ENCODE results near the gene MAPK11.

MAPK11 gene

GRCh38 chr22:50293441-50294318 lies 23.5 kb upstream of the MAPK11 start:
- DNase-seq, result peak; percentile 53

DNA sequence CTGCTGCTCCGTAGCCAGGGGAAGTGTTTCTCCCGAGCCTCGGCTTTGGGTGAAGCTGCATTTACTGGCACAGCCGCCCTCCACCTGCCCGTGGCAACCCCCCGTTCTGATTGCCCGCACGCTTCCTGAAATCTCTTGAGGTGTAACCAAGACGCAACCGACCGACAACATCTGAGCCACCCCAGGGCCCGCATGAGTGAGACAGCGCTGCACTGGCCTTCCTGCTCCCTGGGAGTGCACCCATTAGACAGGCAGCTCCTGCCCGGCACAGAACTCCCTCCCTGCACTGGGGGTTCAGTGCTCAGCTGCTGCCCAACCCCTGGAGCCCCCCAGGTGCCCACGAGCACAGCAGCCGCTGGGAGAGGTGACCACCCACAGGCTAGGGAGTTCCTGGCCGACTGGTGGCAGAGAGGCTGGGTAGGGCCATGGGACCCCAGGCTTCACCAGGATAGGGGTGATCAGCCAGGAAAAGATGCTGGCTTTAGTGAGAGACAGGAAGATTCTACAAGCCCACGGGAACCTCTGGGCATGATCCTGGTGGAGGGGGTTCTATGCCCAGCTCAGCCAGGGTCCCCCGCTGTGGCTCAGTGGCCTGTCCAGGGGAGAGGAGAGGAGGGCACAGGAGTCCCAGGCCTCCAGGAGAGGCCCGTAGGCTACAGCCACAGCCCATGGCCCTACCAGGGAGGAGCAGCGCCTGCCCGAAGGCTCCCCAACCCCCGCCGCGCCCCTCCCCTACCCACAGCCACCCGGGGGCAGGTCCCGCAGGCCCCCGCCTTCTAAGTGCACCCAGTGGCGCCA lies 22.7 kb upstream of the MAPK11 start:
- no peak for DNase-seq

DNA sequence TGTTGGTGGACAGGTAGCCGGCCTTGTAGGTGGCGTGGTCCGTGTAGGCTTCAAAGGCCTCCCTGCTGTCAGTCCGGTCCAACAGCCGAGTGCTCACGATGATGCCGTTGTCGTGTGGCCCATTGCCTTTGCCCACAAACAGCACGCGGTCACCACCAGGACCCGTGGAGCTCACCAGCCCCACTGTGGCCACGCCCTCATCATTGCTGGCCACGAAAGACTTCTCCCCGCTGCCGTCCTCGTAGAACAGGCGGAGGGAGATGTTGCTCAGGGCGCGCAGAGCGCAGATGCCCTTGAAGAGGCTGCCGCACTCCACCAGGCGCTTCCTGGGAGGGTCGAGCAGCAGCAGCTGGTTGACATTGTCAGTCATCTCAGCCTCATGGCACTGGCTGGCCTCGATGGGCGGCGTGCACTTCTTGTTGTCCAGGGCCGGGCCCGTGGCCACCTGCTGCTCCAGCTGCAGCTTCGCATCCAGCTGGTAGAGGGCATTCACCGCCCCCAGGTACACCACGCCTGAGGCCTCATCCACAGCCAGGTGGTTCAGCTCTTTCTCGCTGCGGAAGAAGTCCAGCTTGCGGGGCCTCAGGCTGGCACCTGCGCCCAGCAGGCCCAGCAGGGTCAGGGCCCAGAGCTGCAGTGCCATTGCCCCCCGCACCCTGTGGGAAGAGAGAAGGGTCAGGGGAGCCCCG lies 19.9 kb upstream of the MAPK11 start:
- no peak for DNase-seq

DNA sequence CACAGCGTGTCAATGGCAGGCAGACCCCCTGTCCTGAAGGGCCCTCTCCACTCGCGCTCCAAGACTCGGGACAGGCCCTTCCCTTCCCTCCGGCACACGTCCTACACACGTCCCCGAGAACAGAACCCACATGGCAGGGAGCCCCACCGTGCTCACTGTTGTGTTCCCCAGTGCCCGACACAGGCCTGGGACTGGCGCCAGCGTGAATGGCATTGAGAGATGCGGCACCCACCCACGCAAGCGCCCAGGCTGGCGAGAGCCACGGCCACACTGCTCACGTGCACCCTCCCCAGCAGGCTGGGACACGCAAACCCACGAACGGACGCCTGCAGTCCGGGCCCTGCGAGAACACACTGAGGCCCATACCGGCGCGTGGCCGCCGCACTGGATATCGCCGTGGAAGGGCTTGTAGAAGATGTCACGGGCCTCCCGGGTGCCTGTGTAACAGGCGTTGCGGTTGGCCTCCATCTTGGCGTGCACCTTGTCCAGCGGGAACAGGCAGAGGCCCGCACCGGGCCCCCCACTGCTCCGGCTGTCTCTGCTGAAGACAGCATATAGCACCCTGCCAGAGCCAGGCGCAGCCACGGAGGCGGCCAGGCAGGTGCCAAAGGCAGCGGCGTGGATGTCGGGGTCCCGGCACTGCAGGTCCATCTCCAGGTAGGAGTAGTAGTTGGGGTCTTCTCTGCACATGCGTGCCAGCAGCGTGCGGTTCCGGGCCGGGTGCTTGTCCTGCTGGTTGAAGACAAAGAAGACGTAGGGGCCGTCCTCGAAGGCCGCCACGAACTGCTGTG lies 19.2 kb upstream of the MAPK11 start:
- DNase-seq, result no peak

GRCh38 chr22:50287731-50288130 lies 17.6 kb upstream of the MAPK11 start:
- no peak for DNase-seq

DNA sequence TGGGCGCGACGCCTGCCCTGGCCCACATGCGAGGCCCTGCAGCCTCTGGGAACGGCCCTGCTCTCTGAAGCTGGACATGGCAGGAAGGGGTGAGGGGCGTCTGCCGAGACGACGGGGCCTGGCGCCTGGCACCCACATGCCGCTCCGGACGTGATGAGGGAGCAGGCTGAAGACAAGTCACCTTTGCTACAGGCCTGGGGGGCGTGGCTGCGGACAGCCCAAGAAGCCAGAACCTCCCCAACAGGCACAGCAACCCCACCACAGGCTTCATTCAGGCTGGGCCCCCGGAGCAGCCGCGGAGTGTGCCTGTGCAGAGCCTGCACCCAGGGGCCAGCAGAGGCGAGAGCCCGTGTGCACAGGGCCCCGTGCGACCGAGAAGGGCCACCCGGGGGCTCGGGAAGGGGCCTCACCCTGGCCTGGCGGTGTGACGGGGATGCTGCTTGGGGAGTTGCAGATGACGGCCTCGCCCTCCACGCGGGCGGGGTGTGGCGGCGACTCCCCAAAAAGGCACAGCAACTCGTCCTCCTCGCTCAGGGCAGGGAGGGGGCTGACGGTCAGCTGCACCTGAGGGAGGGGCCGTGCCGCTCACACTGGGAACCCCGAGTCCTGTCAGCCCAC lies 16.6 kb upstream of the MAPK11 start:
- DNase-seq, result no peak

DNA sequence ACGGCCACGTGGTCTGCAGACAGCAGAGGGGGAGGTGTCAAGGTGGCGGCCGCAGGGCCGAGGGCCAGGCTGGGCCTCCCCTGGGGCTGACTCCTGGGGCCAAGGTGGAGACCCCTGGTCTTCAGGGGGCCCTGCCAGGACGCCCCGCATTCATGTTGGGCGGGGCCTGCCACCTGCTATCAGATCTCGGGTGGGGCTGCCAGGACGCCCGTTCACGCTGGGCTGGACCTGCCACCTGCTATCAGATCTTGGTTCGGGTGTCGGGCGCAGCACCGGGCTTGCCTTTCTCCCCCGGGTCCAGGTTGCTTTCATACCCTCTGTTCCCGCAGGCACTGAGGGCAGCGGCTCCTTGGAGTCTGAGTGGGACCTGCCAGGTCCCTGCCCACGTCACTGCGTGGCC lies 16.1 kb upstream of the MAPK11 start:
- no peak for DNase-seq

GRCh38 chr22:50285568-50286229 lies 15.5 kb upstream of the MAPK11 start:
- no peak for DNase-seq

GRCh38 chr22:50284479-50284878 lies 14.3 kb upstream of the MAPK11 start:
- DNase-seq, result no peak

- no peak for DNase-seq
These were observed 13.6 kb upstream of the MAPK11 start for GRCh38 chr22:50283821-50284220.

- no peak for DNase-seq
These were observed 12.4 kb upstream of the MAPK11 start for GRCh38 chr22:50282361-50283155.

GRCh38 chr22:50281957-50282356 lies 11.8 kb upstream of the MAPK11 start:
- DNase-seq, result no peak

DNA sequence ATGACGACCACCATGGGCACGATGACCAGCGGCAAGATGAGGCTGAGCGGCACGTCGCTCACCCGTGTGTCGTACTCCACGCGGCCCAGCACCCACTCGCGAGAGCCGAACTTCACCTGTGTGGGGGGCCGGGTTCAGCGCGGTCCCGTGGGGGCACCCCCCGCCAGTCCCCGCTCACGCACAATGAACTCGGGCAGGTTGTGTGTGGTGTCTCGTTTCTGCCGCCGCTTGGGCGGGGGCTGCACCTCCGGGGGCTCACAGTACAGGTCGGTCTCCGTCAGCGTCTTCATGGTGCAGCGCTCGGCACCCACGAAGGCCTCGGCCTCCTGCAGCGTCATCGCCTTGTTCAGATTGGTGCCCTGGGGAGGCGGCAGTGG lies 11.2 kb upstream of the MAPK11 start:
- DNase-seq, result no peak

- no peak for DNase-seq
These were observed 10.7 kb upstream of the MAPK11 start for GRCh38 chr22:50280708-50281383.

DNA sequence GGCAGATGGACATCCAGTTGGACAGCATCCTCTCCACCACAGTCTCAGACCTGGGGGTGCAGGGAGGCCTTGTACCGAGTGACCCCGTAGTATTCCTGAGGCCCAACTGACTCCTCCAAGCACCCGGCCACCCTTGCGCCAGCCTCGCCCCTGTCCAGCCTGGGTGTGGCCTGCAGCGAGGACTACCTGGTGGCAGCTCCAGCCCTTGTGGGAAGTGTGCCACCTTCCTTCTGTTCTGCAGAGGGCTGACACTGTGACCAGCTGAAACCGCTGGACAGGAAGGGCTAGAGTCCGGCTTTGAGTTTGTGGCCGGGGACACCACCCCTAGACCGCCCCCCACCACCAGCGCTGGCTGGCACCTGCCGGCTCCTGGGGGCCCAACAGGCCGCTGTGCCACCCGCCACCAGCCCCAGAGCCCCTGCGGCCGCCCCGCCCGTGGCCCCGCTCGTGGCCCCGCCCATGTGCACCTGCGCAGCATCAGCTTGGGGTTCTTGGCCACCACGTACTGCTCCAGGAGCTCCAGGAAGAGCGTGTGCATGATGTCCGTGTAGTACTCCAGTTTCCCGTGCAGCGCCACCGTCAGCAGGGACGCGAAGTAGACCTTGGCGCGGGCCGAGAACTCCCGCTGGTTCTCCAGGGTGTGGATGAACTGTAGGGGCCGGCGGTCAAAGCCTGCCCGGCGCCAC lies 10.0 kb upstream of the MAPK11 start:
- DNase-seq, result no peak

DNA sequence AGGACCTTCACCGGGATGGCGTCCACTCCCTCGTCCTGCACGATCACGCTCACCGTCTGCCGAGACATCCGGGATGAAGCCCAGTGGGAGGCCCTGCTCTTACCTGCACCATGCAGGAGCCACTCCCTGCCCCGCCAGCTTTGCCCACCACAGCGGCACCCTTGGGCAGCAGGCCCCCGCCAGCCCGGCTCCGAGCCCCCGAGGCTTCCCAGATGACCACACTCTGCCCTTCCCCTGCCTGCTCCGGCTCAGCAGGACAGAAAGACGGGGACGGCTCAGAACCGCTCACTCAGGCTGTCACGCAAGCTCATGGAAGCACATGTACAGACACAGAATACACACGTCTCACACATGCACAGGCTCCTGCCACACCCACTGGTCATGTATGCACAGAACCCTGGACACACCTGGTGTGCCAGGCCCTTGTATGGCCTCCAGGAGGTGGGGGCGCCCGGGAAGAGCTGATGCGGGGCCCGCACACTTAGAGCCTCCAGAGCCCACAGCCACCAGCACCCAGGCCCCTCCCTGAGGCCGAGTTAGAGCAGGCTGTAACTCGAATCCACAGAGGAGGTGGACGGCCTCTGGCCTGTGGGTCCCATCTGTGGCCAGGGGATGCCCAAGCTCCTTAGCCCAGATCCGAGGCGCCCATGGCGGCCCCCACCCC lies 8.9 kb upstream of the MAPK11 start:
- no peak for DNase-seq

DNA sequence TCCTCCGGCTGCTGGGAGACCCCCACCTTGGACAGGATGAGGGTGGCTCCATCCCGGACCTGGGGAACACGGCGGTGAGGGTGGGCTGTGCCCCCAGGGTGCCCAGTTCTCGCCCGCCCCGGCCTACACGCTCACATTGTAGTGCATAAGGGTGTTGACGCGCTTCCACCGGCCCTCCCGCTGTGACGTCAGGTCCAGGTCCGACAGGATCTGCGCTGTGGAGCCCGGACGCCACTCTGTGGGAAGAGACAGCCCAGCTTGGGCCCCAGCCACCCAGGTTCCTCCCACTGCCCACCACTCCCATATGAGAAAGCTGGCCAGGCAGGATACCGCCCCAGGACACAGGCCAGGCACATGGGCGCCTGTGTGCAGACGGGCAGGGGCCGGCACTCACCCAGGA lies 8.3 kb upstream of the MAPK11 start:
- DNase-seq, result no peak

DNA sequence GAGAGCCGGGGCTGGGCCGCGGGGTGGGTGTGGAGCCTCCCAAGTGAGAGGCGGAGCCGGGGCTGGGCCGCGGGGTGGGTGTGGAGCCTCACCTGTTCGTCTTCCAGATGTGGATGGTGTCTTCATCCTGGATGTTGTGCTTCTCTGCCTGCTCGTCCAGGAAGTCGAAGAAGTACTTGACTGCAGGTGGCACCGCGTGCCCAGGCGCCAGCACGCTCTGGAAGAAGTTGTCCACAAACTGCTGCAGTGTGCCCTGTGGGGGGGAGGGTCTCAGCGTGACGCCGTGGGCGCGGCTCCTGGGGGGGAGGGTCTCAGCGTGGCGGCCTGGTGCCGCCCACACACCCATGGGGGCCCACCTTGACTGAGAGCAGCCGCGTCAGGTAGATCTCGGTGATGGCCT lies 7.6 kb upstream of the MAPK11 start:
- DNase-seq, result no peak

GRCh38 chr22:50276143-50276542 lies 6.0 kb upstream of the MAPK11 start:
- no peak for DNase-seq

Data from NCI-H1436 (cell line).